NCI-H446 (cell line): ENCODE results near the gene NELFCD.
"Not testable (repeated sequence)": the region's sequence is repeated elsewhere in the genome, so short reads cannot be mapped to it uniquely, and the experiment has no call there.

Source experiments
- DNase-seq, 2 experiments: peaks; one replicate each; lab custom pipeline; 2025; lab: John Stamatoyannopoulos, UW

Gene NELFCD

GRCh38 chr20:59008715-59009336, 27.8 kb downstream of the NELFCD start:
- DNase-seq = no peak

- DNase-seq = no peak
Measured at GRCh38 chr20:59010321-59010994, 29.4 kb downstream of the NELFCD start.

- DNase-seq = no peak
Measured at GRCh38 chr20:59010995-59011873, 30.2 kb downstream of the NELFCD start.

GRCh38 chr20:59011874-59012157, 30.8 kb downstream of the NELFCD start:
- not testable (repeated sequence) for DNase-seq

GRCh38 chr20:59013031-59013951, 32.2 kb downstream of the NELFCD start:
- DNase-seq = no peak

- no peak for DNase-seq
Measured at GRCh38 chr20:59013959-59014608, 33.0 kb downstream of the NELFCD start.

- DNase-seq = no peak
Measured at GRCh38 chr20:59014680-59015389, 33.8 kb downstream of the NELFCD start.

- DNase-seq = no peak
Measured at GRCh38 chr20:59015411-59015810, 34.4 kb downstream of the NELFCD start.

- DNase-seq = no peak
Measured at GRCh38 chr20:59015812-59016711, 35.0 kb downstream of the NELFCD start.

- DNase-seq = no peak
Measured at GRCh38 chr20:59016795-59017492, 35.9 kb downstream of the NELFCD start.

- no peak for DNase-seq
Measured at GRCh38 chr20:59017493-59018231, 36.6 kb downstream of the NELFCD start.

GRCh38 chr20:59018817-59019216, 37.8 kb downstream of the NELFCD start:
- no peak for DNase-seq

- no peak for DNase-seq
Measured at GRCh38 chr20:59019217-59019616, 38.2 kb downstream of the NELFCD start, which contains the start of gene TUBB1. TUBB1 (plus strand) TSS chr20:59019429; CDS start chr20:59019523, 94 bp downstream.

GRCh38 chr20:59020938-59021551, 40.0 kb downstream of the NELFCD start:
- no peak for DNase-seq

GRCh38 chr20:59022754-59023153, 41.7 kb downstream of the NELFCD start:
- no peak for DNase-seq

GRCh38 chr20:59023616-59024015, 42.6 kb downstream of the NELFCD start:
- DNase-seq = no peak

GRCh38 chr20:59024111-59024530, 43.1 kb downstream of the NELFCD start:
- DNase-seq = no peak

- no peak for DNase-seq
Measured at GRCh38 chr20:59025086-59025485, 44.0 kb downstream of the NELFCD start.
